ENCODE results near the gene ZNF446. TPM values are rescaled to one million over a fixed set of nuclear protein-coding genes. Genes with fewer than 3 reads are reported as not detected.
A peak's percentile ranks its signal among the peaks of the same experiment; 100 is the strongest.
"Not testable (repeated sequence)": the region's sequence is repeated elsewhere in the genome, so short reads cannot be mapped to it uniquely, and the experiment has no call there.

The ZNF446 gene
- total RNA-seq, 1 donor, result 18.1 TPM

DNA sequence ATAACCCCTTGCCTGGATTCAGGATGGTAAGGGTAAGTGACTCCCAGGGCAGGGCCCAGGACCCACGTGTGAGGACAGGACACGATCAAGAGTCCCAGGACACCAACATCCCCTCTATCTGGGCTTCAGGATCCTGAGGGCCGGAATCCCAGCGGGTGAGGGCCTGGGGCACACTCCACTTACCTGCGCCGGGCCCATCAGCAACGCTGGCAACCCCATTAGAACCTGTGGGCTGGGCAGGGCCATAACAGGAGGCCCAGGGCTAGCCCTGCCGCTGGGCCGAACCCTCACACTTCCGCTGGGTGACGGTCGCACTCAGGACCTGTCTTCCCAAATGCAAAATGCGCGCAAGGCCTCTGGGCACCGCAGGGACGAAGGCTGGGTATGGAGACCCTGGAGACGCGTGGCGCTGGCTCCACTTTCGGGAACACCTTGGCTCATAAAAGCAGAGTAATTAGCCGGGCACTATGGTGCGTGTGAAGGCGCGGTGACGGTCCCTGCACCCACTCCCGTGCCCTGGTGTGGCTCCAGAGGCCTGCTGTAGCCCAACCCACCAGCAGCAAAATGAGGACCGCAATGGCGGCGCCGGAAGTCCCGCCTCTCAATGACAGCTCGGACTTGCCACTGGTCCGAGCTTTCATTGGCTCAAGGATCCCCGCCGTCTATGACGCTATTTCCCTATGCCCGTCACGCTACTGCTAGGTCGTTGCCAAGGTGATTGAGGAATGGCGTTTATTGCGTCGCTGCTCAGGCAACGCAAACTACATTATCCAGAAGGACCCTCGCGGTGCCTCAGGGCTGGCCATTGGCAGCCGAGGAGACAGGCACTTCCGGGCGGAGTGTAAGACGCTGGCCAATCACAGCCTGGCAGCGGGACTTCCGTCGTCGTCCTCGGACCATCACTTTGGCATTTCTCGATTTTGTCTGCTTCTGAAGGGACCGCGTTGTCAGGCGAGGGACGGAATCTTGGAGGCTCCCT, 36.3 kb upstream of the ZNF446 start, which contains the start of gene ZNF132:
Gene ZNF132, minus strand, starts transcription at position 578 of the 979 bp plus-strand sequence. Its CDS starts 332 bp downstream, at position 246.
- Histone ChIP-seq H3K36me3 (ENCODE audit: insufficient read depth, low read length) (peaks cover 24% of the 10 kb centered on the region), H3K27me3 (ENCODE audit: insufficient read depth, low read length) (no peaks in the 10 kb centered on the region), H3K4me3 (ENCODE audit: insufficient read depth, low read length) (peak within 1 kb of the TSS; percentile 98), H3K79me2 (ENCODE audit: insufficient read depth, low read length) (peaks cover 24% of the 10 kb centered on the region), H4K20me1 (ENCODE audit: insufficient read depth, low read length) (no peaks in the 10 kb centered on the region), H2AFZ (ENCODE audit: low read length) (peak within 1 kb of the TSS; percentile 99), H3K4me1 (ENCODE audit: insufficient read depth, low read length) (peaks cover 12% of the 10 kb centered on the region), H3K27ac (ENCODE audit: low read depth, low read length) (peak within 1 kb of the TSS; percentile 93), H3K9me3 (ENCODE audit: low read depth, low read length) (peaks cover 18% of the 10 kb centered on the region), H3K4me2 (ENCODE audit: insufficient read depth, low read length) (peak within 1 kb of the TSS; percentile 92)
- DNase-seq (ENCODE audit: insufficient read length, low spot score, missing footprints), result peak; percentile 99
- TF ChIP-seq, protein P1, sequence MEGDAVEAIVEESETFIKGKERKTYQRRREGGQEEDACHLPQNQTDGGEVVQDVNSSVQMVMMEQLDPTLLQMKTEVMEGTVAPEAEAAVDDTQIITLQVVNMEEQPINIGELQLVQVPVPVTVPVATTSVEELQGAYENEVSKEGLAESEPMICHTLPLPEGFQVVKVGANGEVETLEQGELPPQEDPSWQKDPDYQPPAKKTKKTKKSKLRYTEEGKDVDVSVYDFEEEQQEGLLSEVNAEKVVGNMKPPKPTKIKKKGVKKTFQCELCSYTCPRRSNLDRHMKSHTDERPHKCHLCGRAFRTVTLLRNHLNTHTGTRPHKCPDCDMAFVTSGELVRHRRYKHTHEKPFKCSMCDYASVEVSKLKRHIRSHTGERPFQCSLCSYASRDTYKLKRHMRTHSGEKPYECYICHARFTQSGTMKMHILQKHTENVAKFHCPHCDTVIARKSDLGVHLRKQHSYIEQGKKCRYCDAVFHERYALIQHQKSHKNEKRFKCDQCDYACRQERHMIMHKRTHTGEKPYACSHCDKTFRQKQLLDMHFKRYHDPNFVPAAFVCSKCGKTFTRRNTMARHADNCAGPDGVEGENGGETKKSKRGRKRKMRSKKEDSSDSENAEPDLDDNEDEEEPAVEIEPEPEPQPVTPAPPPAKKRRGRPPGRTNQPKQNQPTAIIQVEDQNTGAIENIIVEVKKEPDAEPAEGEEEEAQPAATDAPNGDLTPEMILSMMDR (IDR thresholded peaks at IDR 0.05; ENCODE audit: extremely low read depth, low read depth, low read length), result no peak

DNA sequence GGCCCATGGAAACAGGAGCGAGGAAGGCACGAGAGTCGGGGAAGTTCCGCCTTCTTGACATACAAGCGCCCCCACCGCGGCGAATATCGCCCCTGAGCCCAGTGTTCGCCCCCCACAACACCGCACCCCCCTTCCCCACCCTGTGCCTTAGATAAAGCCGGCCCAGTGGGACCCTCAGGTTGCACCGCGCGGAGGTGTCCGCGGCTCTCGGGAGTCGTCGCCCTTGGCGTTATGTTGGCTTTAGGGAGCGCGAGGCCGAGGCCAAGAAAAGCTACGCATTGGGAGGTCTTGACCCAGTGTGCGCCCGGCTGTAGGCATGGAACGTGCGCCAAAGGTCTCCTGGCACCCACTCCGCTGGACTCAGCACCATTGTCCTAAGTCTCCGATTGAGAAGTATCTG, 35.6 kb upstream of the ZNF446 start:
- Histone ChIP-seq H3K4me3 (ENCODE audit: insufficient read depth, low read length) (peak overlapping the region; percentile 98), H3K79me2 (ENCODE audit: insufficient read depth, low read length) (peaks cover 24% of the 10 kb centered on the region), H4K20me1 (ENCODE audit: insufficient read depth, low read length) (no peaks in the 10 kb centered on the region), H3K36me3 (ENCODE audit: insufficient read depth, low read length) (peaks cover 17% of the 10 kb centered on the region), H3K9me3 (ENCODE audit: low read depth, low read length) (peaks cover 14% of the 10 kb centered on the region), H3K27me3 (ENCODE audit: insufficient read depth, low read length) (no peaks in the 10 kb centered on the region), H3K27ac (ENCODE audit: low read depth, low read length) (peak overlapping the region; percentile 93), H3K4me1 (ENCODE audit: insufficient read depth, low read length) (peaks cover 12% of the 10 kb centered on the region), H3K4me2 (ENCODE audit: insufficient read depth, low read length) (peak overlapping the region; percentile 92), H2AFZ (ENCODE audit: low read length) (peak overlapping the region; percentile 99)
- TF ChIP-seq, protein P1 (IDR thresholded peaks at IDR 0.05; ENCODE audit: extremely low read depth, low read depth, low read length), result no peak
- DNase-seq (ENCODE audit: insufficient read length, low spot score, missing footprints), result no peak

DNA sequence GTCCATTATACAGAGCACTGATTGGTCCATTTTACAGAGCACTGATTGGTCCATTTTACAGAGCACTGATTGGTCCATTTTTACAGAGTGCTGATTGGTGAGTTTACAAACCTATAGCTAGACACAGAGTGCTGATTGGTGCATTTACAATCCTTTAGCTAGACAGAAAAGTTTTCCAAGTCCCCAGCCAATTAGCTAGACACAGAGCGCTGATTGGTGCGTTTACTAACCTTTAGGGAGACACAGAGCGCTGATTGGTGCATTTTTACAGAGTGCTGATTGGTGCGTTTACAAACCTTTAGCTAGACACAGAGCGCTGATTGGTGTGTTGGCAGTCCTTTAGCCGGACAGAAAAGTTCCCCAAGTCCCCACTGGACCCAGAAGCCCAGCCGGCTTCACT, 33.2 kb upstream of the ZNF446 start:
- not testable (repeated sequence) for H3K36me3 ChIP-seq (ENCODE audit: insufficient read depth, low read length); H3K27ac ChIP-seq (ENCODE audit: low read depth, low read length); H3K4me3 ChIP-seq (ENCODE audit: insufficient read depth, low read length); DNase-seq (ENCODE audit: insufficient read length, low spot score, missing footprints); H3K4me2 ChIP-seq (ENCODE audit: insufficient read depth, low read length); H4K20me1 ChIP-seq (ENCODE audit: insufficient read depth, low read length); H2AFZ ChIP-seq (ENCODE audit: low read length); H3K27me3 ChIP-seq (ENCODE audit: insufficient read depth, low read length); H3K9me3 ChIP-seq (ENCODE audit: low read depth, low read length)
- Histone ChIP-seq H3K79me2 (ENCODE audit: insufficient read depth, low read length) (peaks cover 16% of the 10 kb centered on the region), H3K4me1 (ENCODE audit: insufficient read depth, low read length) (peaks cover 12% of the 10 kb centered on the region)

DNA sequence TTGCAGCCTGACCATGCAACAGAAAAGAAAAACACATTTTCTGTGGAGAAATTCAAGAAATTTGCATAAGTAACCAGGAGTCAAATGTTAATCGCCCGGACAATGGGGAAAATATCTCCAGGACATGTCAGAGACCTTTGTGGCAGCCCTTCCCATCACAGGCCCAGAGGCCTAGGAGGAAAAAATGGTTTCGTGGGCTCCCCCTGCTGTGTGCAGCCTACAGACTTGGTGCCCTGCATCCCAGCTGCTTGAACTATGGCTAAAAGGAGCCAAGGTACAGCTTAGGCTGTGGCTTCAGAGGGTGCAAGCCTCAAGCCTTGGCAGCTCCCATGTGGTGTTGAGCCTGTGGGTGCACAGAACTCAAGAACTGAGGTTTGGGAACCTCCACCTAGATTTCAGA, 27.3 kb upstream of the ZNF446 start:
- not testable (repeated sequence) for H4K20me1 ChIP-seq (ENCODE audit: insufficient read depth, low read length); H3K4me2 ChIP-seq (ENCODE audit: insufficient read depth, low read length); H3K9me3 ChIP-seq (ENCODE audit: low read depth, low read length); DNase-seq (ENCODE audit: insufficient read length, low spot score, missing footprints); H2AFZ ChIP-seq (ENCODE audit: low read length); H3K79me2 ChIP-seq (ENCODE audit: insufficient read depth, low read length); H3K4me1 ChIP-seq (ENCODE audit: insufficient read depth, low read length); H3K36me3 ChIP-seq (ENCODE audit: insufficient read depth, low read length); H3K4me3 ChIP-seq (ENCODE audit: insufficient read depth, low read length); H3K27me3 ChIP-seq (ENCODE audit: insufficient read depth, low read length); H3K27ac ChIP-seq (ENCODE audit: low read depth, low read length)

DNA sequence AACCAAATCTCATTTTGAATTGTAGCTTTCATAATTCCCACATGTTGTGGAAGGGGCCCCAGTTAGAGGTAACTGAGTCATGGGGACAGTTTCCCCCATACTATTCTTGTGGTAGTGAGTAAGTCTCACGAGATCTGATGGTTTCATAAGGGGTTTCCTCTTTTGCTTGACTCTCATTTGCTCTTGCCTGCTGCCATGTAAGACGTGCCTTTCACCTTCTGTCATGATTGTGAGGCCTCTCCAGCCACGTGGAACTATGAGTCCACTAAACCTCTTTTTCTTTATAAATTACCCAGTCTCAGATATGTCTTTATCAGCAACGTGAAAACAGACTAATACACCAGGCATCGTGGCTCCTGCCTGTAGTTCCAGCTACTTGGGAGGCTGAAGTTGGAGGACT, 26.2 kb upstream of the ZNF446 start:
- H4K20me1 ChIP-seq (ENCODE audit: insufficient read depth, low read length); DNase-seq (ENCODE audit: insufficient read length, low spot score, missing footprints); H3K4me1 ChIP-seq (ENCODE audit: insufficient read depth, low read length); H2AFZ ChIP-seq (ENCODE audit: low read length); H3K4me2 ChIP-seq (ENCODE audit: insufficient read depth, low read length); H3K9me3 ChIP-seq (ENCODE audit: low read depth, low read length); H3K27me3 ChIP-seq (ENCODE audit: insufficient read depth, low read length); H3K79me2 ChIP-seq (ENCODE audit: insufficient read depth, low read length); H3K27ac ChIP-seq (ENCODE audit: low read depth, low read length); H3K4me3 ChIP-seq (ENCODE audit: insufficient read depth, low read length): not testable (repeated sequence)
- H3K36me3 ChIP-seq (ENCODE audit: insufficient read depth, low read length), result peaks cover 11% of the 10 kb centered on the region
